ENCODE data around the gene TCN2. TPM values are rescaled to one million over a fixed set of nuclear protein-coding genes. Genes with fewer than 3 reads are reported as not detected.

TCN2 gene
- total and polyA plus RNA-seq, 9 of the 15 experiments (the other 6 are each of a cell fraction or from before 2014, with no cell fraction given): 0.88 to 5.4 (median 1.7) TPM

DNA sequence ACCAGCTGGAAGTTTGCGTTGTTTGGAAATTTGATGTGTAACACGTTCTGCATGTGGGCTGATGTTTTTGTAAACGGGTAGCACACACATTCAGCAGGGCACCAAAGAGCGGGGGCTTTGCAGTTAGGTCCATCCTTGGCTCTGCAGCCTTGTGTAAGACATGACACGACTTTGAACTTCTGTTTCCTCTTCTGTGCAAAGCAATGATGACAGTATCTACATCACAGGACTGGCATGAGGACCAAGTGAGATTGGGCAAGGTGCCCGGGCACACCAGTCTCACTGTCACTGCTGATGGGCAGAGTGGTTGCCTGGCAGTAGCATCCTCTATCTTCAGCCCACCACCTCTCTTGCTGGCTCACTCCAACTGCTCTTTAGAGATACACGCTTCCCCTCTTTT lies 3.3 kb downstream of the TCN2 start:
- no peak for DNase-seq (ENCODE audit: extremely low read depth in 1 of 4, low spot score in 3 of 4)
- Histone ChIP-seq H3K79me2 (ENCODE audit: control insufficient read depth, insufficient read depth, low read length) (no peaks in the 10 kb centered on the region), H3K4me3 (no peak overlapping the region), H3K27me3 (ENCODE audit: control insufficient read depth in 2 of 2, insufficient read depth in 2 of 2, low read length in 2 of 2) (no peaks in the 10 kb centered on the region), H3K9me3 (replicated peaks; ENCODE audit: control insufficient read depth, insufficient read depth, low read depth, low read length) (no peaks in the 10 kb centered on the region), H3K27ac (ENCODE audit: extremely low read depth, low read depth, low read length) (no peak overlapping the region), H3K4me2 (ENCODE audit: insufficient read depth, low read length) (no peak overlapping the region), H2AFZ (ENCODE audit: low read depth, low read length) (peak overlapping the region; percentile 85), H3K36me3 (ENCODE audit: control insufficient read depth, insufficient read depth, low read length) (no peaks in the 10 kb centered on the region), H3K9ac (ENCODE audit: insufficient read depth in 1 of 2, low read depth in 2 of 2, low read length in 2 of 2) (0 out of 4 replicates have a peak overlapping the region, but pooled peaks of 1 of the 2 experiments have one; percentile 63), H4K20me1 (replicated peaks; ENCODE audit: control insufficient read depth, insufficient read depth, low read length) (no peaks in the 10 kb centered on the region), H3K9me1 (ENCODE audit: control insufficient read depth, insufficient read depth, low read length) (no peaks in the 10 kb centered on the region), H3K4me1 (replicated peaks in 1 of 2; ENCODE audit: control insufficient read depth in 2 of 2, insufficient read depth in 2 of 2, low read length in 2 of 2) (peaks cover 21 to 39% of the 10 kb centered on the region in 2 experiments)
- CTCF ChIA-PET (ENCODE audit: low intra/inter-chr PET ratio): no interaction called here
- ATAC-seq: no peak
- TF ChIP-seq FOXA3 (CRISPR knock-in tag; conservative IDR thresholded peaks at IDR 0.05 in 1 of 2, IDR thresholded peaks at IDR 0.05 in 1 of 2) (no peak), PHB (CRISPR knock-in tag; IDR thresholded peaks at IDR 0.05) (no peak)
- no peak for FAIRE-seq
- BruUV-seq (replicated peaks): no TSS peak
- in situ Hi-C loops (cut with MboI) (no loop called here), intact Hi-C loops (cut with micrococcal nuclease) (no loop called here)
- WGBS (ENCODE audit: insufficient coverage, low coverage, missing lambda C conversion rate): 55% methylated on average over 4 of the region's 7 CpGs
- POLR2A ChIA-PET: interaction anchor here (1.1 to 2.8 kb wide), 2 partner anchors 9 to 25 kb away, joined by 4 to 17 read pairs; partner anchors contain the start of gene SLC35E4

DNA sequence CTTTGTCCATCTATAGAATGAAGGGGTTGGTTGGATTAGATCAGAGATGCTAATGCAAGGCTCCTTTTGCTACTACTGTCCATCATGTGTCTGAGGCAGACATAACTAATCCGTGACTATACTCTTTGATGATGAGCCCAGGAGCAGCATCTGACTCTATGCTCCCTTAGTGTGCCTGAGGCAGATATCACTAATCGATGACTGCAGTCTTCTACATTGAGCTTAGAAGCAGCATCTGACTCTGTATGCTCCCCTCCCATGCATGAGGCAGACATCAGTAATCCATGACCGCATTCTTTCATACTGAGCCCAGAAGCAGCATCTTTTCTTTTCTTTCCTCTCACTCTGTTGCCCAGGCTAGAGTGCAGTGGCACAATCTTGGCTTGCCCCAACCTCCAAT lies 4.2 kb downstream of the TCN2 start:
- H3K36me3 ChIP-seq (ENCODE audit: control insufficient read depth, insufficient read depth, low read length): no peaks in the 10 kb centered on the region
- CTCF ChIA-PET (ENCODE audit: low intra/inter-chr PET ratio): no interaction called here
- FAIRE-seq (no peak), ATAC-seq (no peak), DNase-seq (ENCODE audit: extremely low read depth in 1 of 4, low spot score in 3 of 4) (no peak)
- H3K9me1 ChIP-seq (ENCODE audit: control insufficient read depth, insufficient read depth, low read length): no peaks in the 10 kb centered on the region
- H3K9me3 ChIP-seq (replicated peaks; ENCODE audit: control insufficient read depth, insufficient read depth, low read depth, low read length): no peaks in the 10 kb centered on the region
- POLR2A ChIA-PET: no interaction called here
- no peak overlapping the region for H3K9ac ChIP-seq (ENCODE audit: insufficient read depth in 1 of 2, low read depth in 2 of 2, low read length in 2 of 2)
- no TSS peak for BruUV-seq (replicated peaks)
- no peak overlapping the region for H3K4me3 ChIP-seq
- H3K27ac ChIP-seq (ENCODE audit: extremely low read depth, low read depth, low read length): no peak overlapping the region
- H2AFZ ChIP-seq (ENCODE audit: low read depth, low read length): no peak overlapping the region
- H3K4me1 ChIP-seq (replicated peaks in 1 of 2; ENCODE audit: control insufficient read depth in 2 of 2, insufficient read depth in 2 of 2, low read length in 2 of 2): peaks cover 21 to 32% of the 10 kb centered on the region in 2 experiments
- H3K27me3 ChIP-seq (ENCODE audit: control insufficient read depth in 2 of 2, insufficient read depth in 2 of 2, low read length in 2 of 2): no peaks in the 10 kb centered on the region
- no peaks in the 10 kb centered on the region for H4K20me1 ChIP-seq (replicated peaks; ENCODE audit: control insufficient read depth, insufficient read depth, low read length)
- H3K4me2 ChIP-seq (ENCODE audit: insufficient read depth, low read length): no peak overlapping the region
- 60% methylated on average over 3 of the region's 3 CpGs for WGBS (ENCODE audit: insufficient coverage, low coverage, missing lambda C conversion rate)
- in situ Hi-C loops (cut with MboI) (no loop called here), intact Hi-C loops (cut with micrococcal nuclease) (no loop called here)
- no peaks in the 10 kb centered on the region for H3K79me2 ChIP-seq (ENCODE audit: control insufficient read depth, insufficient read depth, low read length)
- TF ChIP-seq, protein P1, sequence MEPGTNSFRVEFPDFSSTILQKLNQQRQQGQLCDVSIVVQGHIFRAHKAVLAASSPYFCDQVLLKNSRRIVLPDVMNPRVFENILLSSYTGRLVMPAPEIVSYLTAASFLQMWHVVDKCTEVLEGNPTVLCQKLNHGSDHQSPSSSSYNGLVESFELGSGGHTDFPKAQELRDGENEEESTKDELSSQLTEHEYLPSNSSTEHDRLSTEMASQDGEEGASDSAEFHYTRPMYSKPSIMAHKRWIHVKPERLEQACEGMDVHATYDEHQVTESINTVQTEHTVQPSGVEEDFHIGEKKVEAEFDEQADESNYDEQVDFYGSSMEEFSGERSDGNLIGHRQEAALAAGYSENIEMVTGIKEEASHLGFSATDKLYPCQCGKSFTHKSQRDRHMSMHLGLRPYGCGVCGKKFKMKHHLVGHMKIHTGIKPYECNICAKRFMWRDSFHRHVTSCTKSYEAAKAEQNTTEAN (CRISPR knock-in tag; IDR thresholded peaks at IDR 0.05): no peak
- TF ChIP-seq RBM15 (IDR thresholded peaks at IDR 0.05; ENCODE audit: insufficient read depth, low read length) (no peak), ZNF174 (CRISPR knock-in tag; IDR thresholded peaks at IDR 0.05) (no peak), POLR2B (IDR thresholded peaks at IDR 0.05; ENCODE audit: low read depth, partially characterized antibody) (no peak), KLF10 (CRISPR knock-in tag; IDR thresholded peaks at IDR 0.05) (no peak), SIN3B (IDR thresholded peaks at IDR 0.05; ENCODE audit: low read depth) (no peak)
- TF ChIP-seq, protein P2, sequence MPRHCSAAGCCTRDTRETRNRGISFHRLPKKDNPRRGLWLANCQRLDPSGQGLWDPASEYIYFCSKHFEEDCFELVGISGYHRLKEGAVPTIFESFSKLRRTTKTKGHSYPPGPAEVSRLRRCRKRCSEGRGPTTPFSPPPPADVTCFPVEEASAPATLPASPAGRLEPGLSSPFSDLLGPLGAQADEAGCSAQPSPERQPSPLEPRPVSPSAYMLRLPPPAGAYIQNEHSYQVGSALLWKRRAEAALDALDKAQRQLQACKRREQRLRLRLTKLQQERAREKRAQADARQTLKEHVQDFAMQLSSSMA (CRISPR knock-in tag; IDR thresholded peaks at IDR 0.05): no peak
- TF ChIP-seq, protein P3, sequence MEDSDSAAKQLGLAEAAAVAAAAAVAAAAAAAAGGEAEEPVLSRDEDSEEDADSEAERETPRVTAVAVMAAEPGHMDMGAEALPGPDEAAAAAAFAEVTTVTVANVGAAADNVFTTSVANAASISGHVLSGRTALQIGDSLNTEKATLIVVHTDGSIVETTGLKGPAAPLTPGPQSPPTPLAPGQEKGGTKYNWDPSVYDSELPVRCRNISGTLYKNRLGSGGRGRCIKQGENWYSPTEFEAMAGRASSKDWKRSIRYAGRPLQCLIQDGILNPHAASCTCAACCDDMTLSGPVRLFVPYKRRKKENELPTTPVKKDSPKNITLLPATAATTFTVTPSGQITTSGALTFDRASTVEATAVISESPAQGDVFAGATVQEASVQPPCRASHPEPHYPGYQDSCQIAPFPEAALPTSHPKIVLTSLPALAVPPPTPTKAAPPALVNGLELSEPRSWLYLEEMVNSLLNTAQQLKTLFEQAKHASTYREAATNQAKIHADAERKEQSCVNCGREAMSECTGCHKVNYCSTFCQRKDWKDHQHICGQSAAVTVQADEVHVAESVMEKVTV (CRISPR knock-in tag; IDR thresholded peaks at IDR 0.05): no peak
- TF ChIP-seq, protein P4, sequence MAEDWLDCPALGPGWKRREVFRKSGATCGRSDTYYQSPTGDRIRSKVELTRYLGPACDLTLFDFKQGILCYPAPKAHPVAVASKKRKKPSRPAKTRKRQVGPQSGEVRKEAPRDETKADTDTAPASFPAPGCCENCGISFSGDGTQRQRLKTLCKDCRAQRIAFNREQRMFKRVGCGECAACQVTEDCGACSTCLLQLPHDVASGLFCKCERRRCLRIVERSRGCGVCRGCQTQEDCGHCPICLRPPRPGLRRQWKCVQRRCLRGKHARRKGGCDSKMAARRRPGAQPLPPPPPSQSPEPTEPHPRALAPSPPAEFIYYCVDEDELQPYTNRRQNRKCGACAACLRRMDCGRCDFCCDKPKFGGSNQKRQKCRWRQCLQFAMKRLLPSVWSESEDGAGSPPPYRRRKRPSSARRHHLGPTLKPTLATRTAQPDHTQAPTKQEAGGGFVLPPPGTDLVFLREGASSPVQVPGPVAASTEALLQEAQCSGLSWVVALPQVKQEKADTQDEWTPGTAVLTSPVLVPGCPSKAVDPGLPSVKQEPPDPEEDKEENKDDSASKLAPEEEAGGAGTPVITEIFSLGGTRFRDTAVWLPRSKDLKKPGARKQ (CRISPR knock-in tag; IDR thresholded peaks at IDR 0.05): no peak

Measured in K562 (cell line).